Measurements from ENCODE around the gene ZBTB40. TPM values are rescaled to one million over a fixed set of nuclear protein-coding genes. Genes with fewer than 3 reads are reported as not detected.
A peak's percentile ranks its signal among the peaks of the same experiment; 100 is the strongest.

Gene ZBTB40
- total and polyA plus RNA-seq, 2 of the 13 experiments (the other 11 are each of a cell fraction or from before 2014, with no cell fraction given), result 8.8 to 16.5 TPM

GRCh38 chr1:22450351-22451021, 1.2 kb upstream of the ZBTB40 start (continued):
- TF ChIP-seq ZBTB40 (IDR thresholded peaks at IDR 0.05), result no peak
- peak; percentile 94 for TF ChIP-seq ZBTB40 (CRISPR knock-in tag; IDR thresholded peaks at IDR 0.05)
- no peak for TF ChIP-seq ARNT (IDR thresholded peaks at IDR 0.05)
- no peak for TF ChIP-seq JUND (CRISPR knock-in tag; IDR thresholded peaks at IDR 0.05)
- no peak for TF ChIP-seq ZNF775 (CRISPR knock-in tag; IDR thresholded peaks at IDR 0.05; ENCODE audit: borderline replicate concordance)
- peak; percentile 66; the same call in 1 of the 2 replicates for TF ChIP-seq MEIS2 (CRISPR knock-in tag; IDR thresholded peaks at IDR 0.05)
- peak; percentile 37; the same call in 1 of the 2 replicates for TF ChIP-seq MAFF (IDR thresholded peaks at IDR 0.05; ENCODE audit: low read depth, low read length)
- TF ChIP-seq ZKSCAN1 (IDR thresholded peaks at IDR 0.05; ENCODE audit: low read length), result no peak
- no peak for TF ChIP-seq ZNF589 (CRISPR knock-in tag; conservative IDR thresholded peaks at IDR 0.05)
- TF ChIP-seq ZNF790 (CRISPR knock-in tag; IDR thresholded peaks at IDR 0.05; ENCODE audit: borderline replicate concordance), result no peak
- no peak for TF ChIP-seq ZNF18 (CRISPR knock-in tag; IDR thresholded peaks at IDR 0.05; ENCODE audit: insufficient replicate concordance)
- TF ChIP-seq ZNF652 (CRISPR knock-in tag; IDR thresholded peaks at IDR 0.05; ENCODE audit: borderline replicate concordance, low read depth), result no peak
- no peak for TF ChIP-seq MIER2 (CRISPR knock-in tag; IDR thresholded peaks at IDR 0.05)
- 0 out of 2 replicates have a peak, but pooled peaks have one; percentile 23 for TF ChIP-seq DRAP1 (CRISPR knock-in tag; IDR thresholded peaks at IDR 0.05)
- no peak for TF ChIP-seq TFDP1 (CRISPR knock-in tag; IDR thresholded peaks at IDR 0.05; ENCODE audit: borderline replicate concordance)

All from HepG2 (cell line).